Stomach (tissue), 9 donors: Measurements from ENCODE around the gene TTC28. TPM values are rescaled to one million over a fixed set of nuclear protein-coding genes. Genes with fewer than 3 reads are reported as not detected.
A peak's percentile ranks its signal among the peaks of the same experiment; 100 is the strongest.

Source experiments
- DNase-seq, 2 donors: peaks; one replicate each; pipeline versions ENCODE4 v3.0.0 to v3.0.0-alpha.2; 2013 to 2019
- H3K27ac ChIP-seq, 5 donors: fragments of 200-600 bp in 4 of 5; sonication (generic) in 4 of 5; one replicate each; pipeline ENCODE4 v1.5.1; 2013 to 2019; ENCODE audit warnings: mild to moderate bottlenecking in 1 of 5, moderate library complexity in 1 of 5
- H3K27me3 ChIP-seq, 3 donors: fragments of 200-600 bp; sonication (generic); one replicate each; pipeline ENCODE4 v1.5.1; 2017 to 2019; ENCODE audit warnings: mixed run types in 1 of 3
- H3K36me3 ChIP-seq, 4 donors: fragments of 200-600 bp; sonication (generic); 1 replicate in 3 of 4; 2 replicates in 1 of 4; pipeline ENCODE4 v1.5.1; 2016 to 2019
- H3K4me1 ChIP-seq, 4 donors: fragments of 200-600 bp; sonication (generic); one replicate each; pipeline ENCODE4 v1.5.1; 2016 to 2019
- H3K4me3 ChIP-seq, 4 donors: fragments of 200-600 bp; sonication (generic) in 3 of 4; one replicate each; pipeline ENCODE4 v1.5.1; 2016 to 2019; ENCODE audit warnings: mild to moderate bottlenecking in 1 of 4
- H3K9me3 ChIP-seq, 4 donors: fragments of 200-600 bp; sonication (generic); one replicate each; pipeline ENCODE4 v1.5.1; 2016 to 2019
- EP300 ChIP-seq: sonication (generic); formaldehyde crosslinking; IDR thresholded peaks from one replicate; pipeline ENCODE4 v1.6.1; 2017; ENCODE audit warnings: antibody characterized with exemption
- POLR2A ChIP-seq, 4 donors: fragments of 450-650 bp; IDR thresholded peaks; one replicate each; pipeline ENCODE4 v1.6.1; 2016; ENCODE audit warnings: antibody characterized with exemption in 4 of 4, control low read depth in 2 of 4, mild to moderate bottlenecking in 1 of 4, moderate library complexity in 1 of 4
- POLR2AphosphoS5 ChIP-seq, 3 donors: sonication (generic); formaldehyde crosslinking; IDR thresholded peaks; one replicate each; pipeline ENCODE4 v1.6.1; 2016; ENCODE audit warnings: antibody characterized with exemption in 3 of 3
- WGBS, 5 donors: extraction: QIAGEN DNeasy Blood & Tissue Kit in 3 of 5; methylation state at CpG; one replicate each; pipeline versions ENCODE4 v1.1.5 to v1.1.7; 2013 to 2018; 5-methylcytosine and 5-hydroxymethylcytosine counted together
- intact Hi-C: fragments of 100-400 bp; cut with DNase I; formaldehyde crosslinking; loops from one replicate; pipeline ENCODE4 v1.15.1; 2023; ENCODE audit warnings: low total_unique reads
- polyA plus RNA-seq, 3 donors: library from polyadenylated mRNA; stranded (reverse); fragments of 200-250 nt; gene quantifications; one replicate each; pipeline ENCODE4 v1.2.3, GENCODE V29; 2013
- total RNA-seq, 5 donors: library from RNA; depleted of rRNA; stranded (reverse); fragments of >200 nt; gene quantifications; one replicate each; pipeline versions ENCODE4 v1.1.0 to v1.2.3, GENCODE V29; 2014 to 2016
- TF ChIP-seq, protein P1 (sequence below), 7 experiments: fragments of 450-650 bp in 4 of 7; fragments of 200-600 bp in 3 of 7; sonication (generic) in 3 of 7; IDR thresholded peaks; one replicate each; pipeline ENCODE4 v1.5.1; 2016 to 2019; ENCODE audit warnings: antibody characterized with exemption in 7 of 7, control low read depth in 2 of 7, mild to moderate bottlenecking in 1 of 7
- donor health status: healthy with polysubstance abuse.
- donor health status: Bipolar disorder and iron deficiency.
- donor health status: healthy.

Gene TTC28
- total and polyA plus RNA-seq, 8 donors: 1.7 to 53.4 (median 24.6) TPM

DNA sequence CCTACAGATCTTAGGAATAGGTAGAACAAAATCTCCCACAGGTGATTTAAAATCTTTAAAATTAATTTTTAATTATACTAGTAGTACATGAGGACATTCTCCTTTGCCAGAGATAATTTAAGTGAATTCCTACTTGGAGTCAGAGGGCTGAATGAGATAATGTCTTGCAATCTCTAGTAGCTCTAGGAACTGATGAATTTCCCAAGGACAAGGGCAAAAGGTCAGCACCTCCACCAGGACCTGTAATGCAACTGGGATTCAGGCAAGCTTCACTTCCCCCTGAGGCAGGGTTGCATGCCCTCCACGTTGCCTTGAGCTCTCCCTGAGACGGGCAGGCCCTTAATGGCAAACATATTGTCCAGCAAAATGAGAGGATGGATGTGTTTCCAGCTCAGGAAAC is 430.2 kb downstream of the TTC28 start:
- H3K9me3 ChIP-seq: no peaks in the 10 kb centered on the region
- TF ChIP-seq, protein P1, sequence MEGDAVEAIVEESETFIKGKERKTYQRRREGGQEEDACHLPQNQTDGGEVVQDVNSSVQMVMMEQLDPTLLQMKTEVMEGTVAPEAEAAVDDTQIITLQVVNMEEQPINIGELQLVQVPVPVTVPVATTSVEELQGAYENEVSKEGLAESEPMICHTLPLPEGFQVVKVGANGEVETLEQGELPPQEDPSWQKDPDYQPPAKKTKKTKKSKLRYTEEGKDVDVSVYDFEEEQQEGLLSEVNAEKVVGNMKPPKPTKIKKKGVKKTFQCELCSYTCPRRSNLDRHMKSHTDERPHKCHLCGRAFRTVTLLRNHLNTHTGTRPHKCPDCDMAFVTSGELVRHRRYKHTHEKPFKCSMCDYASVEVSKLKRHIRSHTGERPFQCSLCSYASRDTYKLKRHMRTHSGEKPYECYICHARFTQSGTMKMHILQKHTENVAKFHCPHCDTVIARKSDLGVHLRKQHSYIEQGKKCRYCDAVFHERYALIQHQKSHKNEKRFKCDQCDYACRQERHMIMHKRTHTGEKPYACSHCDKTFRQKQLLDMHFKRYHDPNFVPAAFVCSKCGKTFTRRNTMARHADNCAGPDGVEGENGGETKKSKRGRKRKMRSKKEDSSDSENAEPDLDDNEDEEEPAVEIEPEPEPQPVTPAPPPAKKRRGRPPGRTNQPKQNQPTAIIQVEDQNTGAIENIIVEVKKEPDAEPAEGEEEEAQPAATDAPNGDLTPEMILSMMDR (IDR thresholded peaks at IDR 0.05): no peak
- TF ChIP-seq EP300 (no peak), POLR2AphosphoS5 (IDR thresholded peaks at IDR 0.05) (no peak), POLR2A (IDR thresholded peaks at IDR 0.05) (no peak)
- WGBS, 5 donors: 70 to 88% (median 75%) methylated on average over 2 of the region's 2 CpGs
- intact Hi-C loops: no loop called here
- no peak overlapping the region for H3K4me3 ChIP-seq
- no peak overlapping the region for H3K27ac ChIP-seq
- H3K36me3 ChIP-seq: no peaks in the 10 kb centered on the region
- no peak for DNase-seq
- H3K4me1 ChIP-seq: peaks cover 12 to 76% (median 34%) of the 10 kb centered on the region in 4 donors
- H3K27me3 ChIP-seq: no peaks in the 10 kb centered on the region

- intact Hi-C loops: no loop called here
- no peaks in the 10 kb centered on the region for H3K36me3 ChIP-seq
- H3K4me1 ChIP-seq: peaks cover 12 to 71% (median 36%) of the 10 kb centered on the region in 4 donors
- H3K9me3 ChIP-seq: no peaks in the 10 kb centered on the region
- peak in 1 of 2 donors; percentile 39 for DNase-seq
- no peak overlapping the region for H3K4me3 ChIP-seq
- TF ChIP-seq, protein P1 (IDR thresholded peaks at IDR 0.05): no peak
- no peak for TF ChIP-seq POLR2AphosphoS5 (IDR thresholded peaks at IDR 0.05)
- TF ChIP-seq POLR2A (IDR thresholded peaks at IDR 0.05): no peak
- TF ChIP-seq EP300: no peak
- no peaks in the 10 kb centered on the region for H3K27me3 ChIP-seq
- no peak overlapping the region for H3K27ac ChIP-seq
Observed at GRCh38 chr22:28247667-28248363, 431.8 kb downstream of the TTC28 start.

GRCh38 chr22:28247136-28247535 is 432.5 kb downstream of the TTC28 start:
- 81 to 92% (median 88%) methylated on average over 5 of the region's 5 CpGs for WGBS, 5 donors
- TF ChIP-seq, protein P1 (IDR thresholded peaks at IDR 0.05): no peak
- TF ChIP-seq POLR2AphosphoS5 (IDR thresholded peaks at IDR 0.05) (no peak), POLR2A (IDR thresholded peaks at IDR 0.05) (no peak), EP300 (no peak)
- H3K36me3 ChIP-seq: no peaks in the 10 kb centered on the region

GRCh38 chr22:28246397-28246796 is 433.2 kb downstream of the TTC28 start:
- intact Hi-C loops: no loop called here
- WGBS, 5 donors: 89 to 98% (median 95%) methylated on average over 2 of the region's 2 CpGs
- no peaks in the 10 kb centered on the region for H3K9me3 ChIP-seq
- no peak overlapping the region for H3K4me3 ChIP-seq
- DNase-seq: no peak
- no peaks in the 10 kb centered on the region for H3K36me3 ChIP-seq
- no peak overlapping the region for H3K27ac ChIP-seq
- no peaks in the 10 kb centered on the region for H3K27me3 ChIP-seq
- no peak for TF ChIP-seq EP300
- TF ChIP-seq POLR2A (IDR thresholded peaks at IDR 0.05): no peak
- TF ChIP-seq, protein P1 (IDR thresholded peaks at IDR 0.05): no peak
- H3K4me1 ChIP-seq: peaks cover 12 to 59% (median 36%) of the 10 kb centered on the region in 4 donors

More at GRCh38 chr22:28247136-28247535, 432.5 kb downstream of the TTC28 start:
- Histone ChIP-seq H3K27me3 (no peaks in the 10 kb centered on the region), H3K27ac (no peak overlapping the region), H3K4me1 (peaks cover 12 to 64% (median 36%) of the 10 kb centered on the region in 4 donors), H3K9me3 (no peaks in the 10 kb centered on the region), H3K4me3 (no peak overlapping the region)
- DNase-seq: no peak
- intact Hi-C loops: no loop called here
